ENCODE measurements around the gene VPS51. TPM values are rescaled to one million over a fixed set of nuclear protein-coding genes. Genes with fewer than 3 reads are reported as not detected.

Gene VPS51
- total RNA-seq, 1 experiment from 2014 or later, result 113 TPM

DNA sequence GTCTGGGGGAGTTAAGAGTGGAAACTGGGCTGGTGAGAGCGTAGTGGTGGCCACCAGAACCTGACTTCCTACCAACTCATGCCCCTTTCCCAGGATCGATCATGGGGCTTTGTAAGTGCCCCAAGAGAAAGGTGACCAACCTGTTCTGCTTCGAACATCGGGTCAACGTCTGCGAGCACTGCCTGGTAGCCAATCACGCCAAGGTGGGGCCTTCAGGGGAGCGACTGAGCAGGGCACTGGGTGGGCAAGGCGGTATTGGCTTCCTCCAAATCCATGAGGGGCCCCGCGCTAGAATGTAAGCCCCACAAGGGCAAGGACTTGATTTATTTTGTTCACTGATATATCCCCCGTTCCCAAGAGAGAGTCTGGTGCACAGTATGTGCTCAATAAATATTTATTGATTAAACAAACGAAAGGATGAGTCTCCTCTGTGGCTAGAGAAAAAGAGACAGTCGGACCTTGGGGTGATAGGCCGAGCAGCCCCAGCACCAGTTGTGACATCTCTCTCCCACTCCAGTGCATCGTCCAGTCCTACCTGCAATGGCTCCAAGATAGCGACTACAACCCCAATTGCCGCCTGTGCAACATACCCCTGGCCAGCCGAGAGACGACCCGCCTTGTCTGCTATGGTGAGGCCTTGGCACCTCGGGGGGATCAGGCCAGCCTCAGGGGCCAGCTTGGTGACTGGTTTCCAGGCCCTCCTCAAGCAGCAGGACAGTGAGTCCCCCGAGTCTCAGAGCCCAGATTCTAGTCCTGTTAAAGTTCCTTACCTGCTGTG lies 11.2 kb upstream of the VPS51 start:
- Histone ChIP-seq H3K9me3 (ENCODE audit: insufficient read depth, low read depth) (no peaks in the 10 kb centered on the region), H4K20me1 (ENCODE audit: insufficient read depth) (no peaks in the 10 kb centered on the region), H3F3A (ENCODE audit: insufficient read depth, low read depth) (peaks cover 13% of the 10 kb centered on the region), H3K36me3 (ENCODE audit: low read depth) (peaks cover 20% of the 10 kb centered on the region), H3K79me2 (ENCODE audit: low read depth) (peaks cover 49% of the 10 kb centered on the region), H3K4me1 (replicated peaks; ENCODE audit: insufficient read depth) (peaks cover 17% of the 10 kb centered on the region), H3K27me3 (ENCODE audit: insufficient read depth, low read depth) (no peaks in the 10 kb centered on the region), H3K27ac (peak overlapping the region; percentile 82), H3K4me3 (peak overlapping the region; percentile 82), H3K9me2 (ENCODE audit: insufficient read depth) (no peaks in the 10 kb centered on the region), H3K4me2 (peak overlapping the region; percentile 93), H2AFZ (0 out of 2 replicates have a peak overlapping the region, but pooled peaks have one; percentile 90)
- ChIA-PET POLR2A (ENCODE audit: unreplicated experiment) (interaction anchor here (0.7 kb wide), 1 partner anchor 12 kb away, joined by 6 read pairs; no protein-coding TSS in a partner anchor), CTCF (no interaction called here)
- no peak for DNase-seq
- no peak for TF ChIP-seq EZH2 (IDR thresholded peaks at IDR 0.05; ENCODE audit: low read depth)
- TF ChIP-seq, protein P1, sequence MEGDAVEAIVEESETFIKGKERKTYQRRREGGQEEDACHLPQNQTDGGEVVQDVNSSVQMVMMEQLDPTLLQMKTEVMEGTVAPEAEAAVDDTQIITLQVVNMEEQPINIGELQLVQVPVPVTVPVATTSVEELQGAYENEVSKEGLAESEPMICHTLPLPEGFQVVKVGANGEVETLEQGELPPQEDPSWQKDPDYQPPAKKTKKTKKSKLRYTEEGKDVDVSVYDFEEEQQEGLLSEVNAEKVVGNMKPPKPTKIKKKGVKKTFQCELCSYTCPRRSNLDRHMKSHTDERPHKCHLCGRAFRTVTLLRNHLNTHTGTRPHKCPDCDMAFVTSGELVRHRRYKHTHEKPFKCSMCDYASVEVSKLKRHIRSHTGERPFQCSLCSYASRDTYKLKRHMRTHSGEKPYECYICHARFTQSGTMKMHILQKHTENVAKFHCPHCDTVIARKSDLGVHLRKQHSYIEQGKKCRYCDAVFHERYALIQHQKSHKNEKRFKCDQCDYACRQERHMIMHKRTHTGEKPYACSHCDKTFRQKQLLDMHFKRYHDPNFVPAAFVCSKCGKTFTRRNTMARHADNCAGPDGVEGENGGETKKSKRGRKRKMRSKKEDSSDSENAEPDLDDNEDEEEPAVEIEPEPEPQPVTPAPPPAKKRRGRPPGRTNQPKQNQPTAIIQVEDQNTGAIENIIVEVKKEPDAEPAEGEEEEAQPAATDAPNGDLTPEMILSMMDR (conservative IDR thresholded peaks at IDR 0.05), result no peak
- TSS peak; percentile 66 for BruUV-seq (replicated peaks)
- intact Hi-C loops (cut with micrococcal nuclease; ENCODE audit: unreplicated experiment), result loop anchor here (1.0 to 5.0 kb wide), 2 partner anchors 12 to 42 kb away; partner anchors contain the start of genes SAC3D1 and VPS51

DNA sequence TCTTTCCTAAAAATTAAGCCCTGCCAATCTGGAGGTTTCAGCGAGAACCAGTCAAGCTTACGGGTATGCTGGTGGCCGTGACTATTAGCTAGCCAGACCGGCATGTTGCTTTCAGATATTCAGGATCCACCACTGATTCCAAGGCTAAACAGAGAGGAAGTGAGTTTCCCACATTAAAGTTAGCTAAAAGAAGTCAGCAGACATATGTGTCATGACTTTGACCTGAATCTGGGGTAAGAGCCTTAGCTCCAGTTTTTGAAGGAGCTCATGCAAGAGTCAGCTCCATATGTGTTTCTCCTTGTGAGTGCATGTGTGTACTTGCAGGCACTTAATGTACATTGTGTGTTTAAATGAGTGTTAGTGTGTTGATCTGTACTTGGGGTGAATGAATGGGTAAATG lies 10.6 kb upstream of the VPS51 start:
- peaks cover 49% of the 10 kb centered on the region for H3K79me2 ChIP-seq (ENCODE audit: low read depth)
- no peaks in the 10 kb centered on the region for H4K20me1 ChIP-seq (ENCODE audit: insufficient read depth)
- no peak for TF ChIP-seq EZH2 (IDR thresholded peaks at IDR 0.05; ENCODE audit: low read depth)
- TF ChIP-seq, protein P1 (conservative IDR thresholded peaks at IDR 0.05), result no peak
- H2AFZ ChIP-seq, result no peak overlapping the region
- H3F3A ChIP-seq (ENCODE audit: insufficient read depth, low read depth), result peaks cover 18% of the 10 kb centered on the region
- POLR2A ChIA-PET (ENCODE audit: unreplicated experiment), result interaction anchor here (0.5 to 0.7 kb wide), 2 partner anchors 11 to 15 kb away, joined by 3 to 6 read pairs; no protein-coding TSS in a partner anchor
- no TSS peak for BruUV-seq (replicated peaks)
- peaks cover 17% of the 10 kb centered on the region for H3K36me3 ChIP-seq (ENCODE audit: low read depth)
- intact Hi-C loops (cut with micrococcal nuclease; ENCODE audit: unreplicated experiment), result no loop called here
- H3K27ac ChIP-seq, result no peak overlapping the region
- DNase-seq, result no peak
- peak overlapping the region; percentile 82; the same call in 1 of the 2 replicates for H3K4me3 ChIP-seq
- H3K4me1 ChIP-seq (replicated peaks; ENCODE audit: insufficient read depth), result peaks cover 17% of the 10 kb centered on the region
- no peaks in the 10 kb centered on the region for H3K27me3 ChIP-seq (ENCODE audit: insufficient read depth, low read depth)
- H3K4me2 ChIP-seq, result peak overlapping the region; percentile 93
- no peaks in the 10 kb centered on the region for H3K9me2 ChIP-seq (ENCODE audit: insufficient read depth)
- no peaks in the 10 kb centered on the region for H3K9me3 ChIP-seq (ENCODE audit: insufficient read depth, low read depth)
- CTCF ChIA-PET, result no interaction called here

- Histone ChIP-seq H4K20me1 (ENCODE audit: insufficient read depth) (no peaks in the 10 kb centered on the region), H3K27me3 (ENCODE audit: insufficient read depth, low read depth) (no peaks in the 10 kb centered on the region), H3K9me2 (ENCODE audit: insufficient read depth) (no peaks in the 10 kb centered on the region), H3F3A (ENCODE audit: insufficient read depth, low read depth) (peaks cover 18% of the 10 kb centered on the region; the same call in 1 of the 2 replicates), H3K79me2 (ENCODE audit: low read depth) (peaks cover 39% of the 10 kb centered on the region), H3K9me3 (ENCODE audit: insufficient read depth, low read depth) (no peaks in the 10 kb centered on the region), H2AFZ (no peak overlapping the region), H3K36me3 (ENCODE audit: low read depth) (peaks cover 13% of the 10 kb centered on the region), H3K4me2 (no peak overlapping the region), H3K27ac (no peak overlapping the region), H3K4me3 (no peak overlapping the region), H3K4me1 (replicated peaks; ENCODE audit: insufficient read depth) (peaks cover 17% of the 10 kb centered on the region)
- TF ChIP-seq EZH2 (IDR thresholded peaks at IDR 0.05; ENCODE audit: low read depth), result no peak
- TF ChIP-seq, protein P1 (conservative IDR thresholded peaks at IDR 0.05), result no peak
- intact Hi-C loops (cut with micrococcal nuclease; ENCODE audit: unreplicated experiment), result no loop called here
- POLR2A ChIA-PET (ENCODE audit: unreplicated experiment), result interaction anchor here (0.6 kb wide), 1 partner anchor 71 kb away, joined by 5 read pairs; no protein-coding TSS in a partner anchor
- no TSS peak for BruUV-seq (replicated peaks)
- no peak for DNase-seq
- CTCF ChIA-PET, result no interaction called here
Measured at GRCh38 chr11:65086809-65087208, 9.2 kb upstream of the VPS51 start.
